Measurements from ENCODE around the gene NEURL1. TPM values are rescaled to one million over a fixed set of nuclear protein-coding genes. Genes with fewer than 3 reads are reported as not detected.

The NEURL1 gene
- total RNA-seq, 1 donor from 2014 or later: 0.54 TPM

- DNase-seq (ENCODE audit: low spot score in 2 of 2, unreplicated experiment in 2 of 2): peak in 1 of 2 experiments; percentile 59
- Mint-ChIP-seq H3K27ac (no peak overlapping the region), H3K4me3 (no peak overlapping the region), H3K36me3 (peaks cover 8% of the 10 kb centered on the region), H3K4me1 (peaks cover under 1% of the 10 kb centered on the region), H3K9me3 (peaks cover 4% of the 10 kb centered on the region), H3K27me3 (ENCODE audit: low read depth) (no peaks in the 10 kb centered on the region)
- TF ChIP-seq CTCF (IDR thresholded peaks at IDR 0.05; ENCODE audit: unreplicated experiment): peak; percentile 44
These were observed 98.9 kb downstream of the NEURL1 start for GRCh38 chr10:103592186-103593021.

DNA sequence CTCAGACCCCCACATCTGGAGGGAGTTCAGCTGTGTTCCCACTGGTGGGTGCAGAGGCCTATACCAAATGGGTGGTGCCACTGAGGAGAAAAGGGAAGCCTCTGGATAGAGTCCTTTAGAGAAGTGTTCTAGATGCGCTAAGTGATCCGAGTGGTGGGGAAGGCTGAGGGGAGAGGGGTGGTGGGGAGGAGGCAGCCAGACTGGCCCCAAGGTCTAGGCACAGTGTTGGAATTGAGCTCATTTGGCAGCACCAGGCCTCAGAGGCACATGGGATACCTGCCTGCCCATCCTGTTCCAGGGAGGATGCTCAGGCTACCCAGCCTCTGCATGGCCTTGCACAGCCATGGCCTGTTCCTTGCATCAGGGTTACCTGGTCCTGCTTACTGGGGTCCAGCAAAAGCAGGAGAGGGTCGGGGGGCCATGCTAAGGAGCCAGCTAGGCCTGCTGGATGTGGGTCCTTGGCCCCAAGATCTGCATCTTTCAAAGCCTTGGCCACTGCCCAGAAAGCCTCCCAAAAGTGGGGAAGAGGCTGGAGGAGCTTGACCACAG, 99.6 kb downstream of the NEURL1 start:
- DNase-seq (ENCODE audit: low spot score in 2 of 2, unreplicated experiment in 2 of 2): no peak
- no peaks in the 10 kb centered on the region for H3K27me3 Mint-ChIP-seq (ENCODE audit: low read depth)
- no peak overlapping the region for H3K27ac Mint-ChIP-seq
- no peaks in the 10 kb centered on the region for H3K9me3 Mint-ChIP-seq
- H3K4me1 Mint-ChIP-seq: peaks cover 6% of the 10 kb centered on the region
- H3K36me3 Mint-ChIP-seq: peaks cover 4% of the 10 kb centered on the region
- no peak for TF ChIP-seq CTCF (IDR thresholded peaks at IDR 0.05; ENCODE audit: unreplicated experiment)
- no peak overlapping the region for H3K4me3 Mint-ChIP-seq

GRCh38 chr10:103595933-103596726, 102.6 kb downstream of the NEURL1 start:
- no peak for TF ChIP-seq CTCF (IDR thresholded peaks at IDR 0.05; ENCODE audit: unreplicated experiment)

GRCh38 chr10:103597003-103597402, 103.5 kb downstream of the NEURL1 start:
- DNase-seq (ENCODE audit: low spot score in 2 of 2, unreplicated experiment in 2 of 2): no peak
- H3K4me3 Mint-ChIP-seq: no peak overlapping the region
- no peak for TF ChIP-seq CTCF (IDR thresholded peaks at IDR 0.05; ENCODE audit: unreplicated experiment)
- H3K27me3 Mint-ChIP-seq (ENCODE audit: low read depth): no peaks in the 10 kb centered on the region
- no peak overlapping the region for H3K27ac Mint-ChIP-seq
- H3K36me3 Mint-ChIP-seq: no peaks in the 10 kb centered on the region
- peaks cover 12% of the 10 kb centered on the region for H3K4me1 Mint-ChIP-seq
- no peaks in the 10 kb centered on the region for H3K9me3 Mint-ChIP-seq

More at GRCh38 chr10:103595933-103596726, 102.6 kb downstream of the NEURL1 start:
- Mint-ChIP-seq H3K9me3 (no peaks in the 10 kb centered on the region), H3K4me1 (peaks cover 12% of the 10 kb centered on the region), H3K36me3 (no peaks in the 10 kb centered on the region), H3K27ac (no peak overlapping the region), H3K27me3 (ENCODE audit: low read depth) (no peaks in the 10 kb centered on the region), H3K4me3 (no peak overlapping the region)
- no peak for DNase-seq (ENCODE audit: low spot score in 2 of 2, unreplicated experiment in 2 of 2)

GRCh38 chr10:103598654-103599115, 105.2 kb downstream of the NEURL1 start:
- peak in 1 of 2 experiments; percentile 67 for DNase-seq (ENCODE audit: low spot score in 2 of 2, unreplicated experiment in 2 of 2)
- H3K27ac Mint-ChIP-seq: peak overlapping the region; percentile 4

More at GRCh38 chr10:103598654-103599115, 105.2 kb downstream of the NEURL1 start:
- peak; percentile 42 for TF ChIP-seq CTCF (IDR thresholded peaks at IDR 0.05; ENCODE audit: unreplicated experiment)
- no peak overlapping the region for H3K4me3 Mint-ChIP-seq
- H3K27me3 Mint-ChIP-seq (ENCODE audit: low read depth): no peaks in the 10 kb centered on the region
- peaks cover 10% of the 10 kb centered on the region for H3K36me3 Mint-ChIP-seq
- no peaks in the 10 kb centered on the region for H3K9me3 Mint-ChIP-seq
- H3K4me1 Mint-ChIP-seq: peaks cover 12% of the 10 kb centered on the region

Data from mesothelial cell of epicardium (in vitro differentiated cells).